K562 (cell line): ENCODE results near the gene DST.

Source experiments
- CHD7 ChIP-seq: fragments of 200-600 bp; sonication (generic); IDR thresholded peaks from one replicate; pipeline ENCODE4 v1.6.1; 2012; ENCODE audit warnings: mild to moderate bottlenecking, low read depth, low read length, inconsistent platforms
- EP300 ChIP-seq: IDR thresholded peaks from 2 replicates; pipeline ENCODE4 v1.6.1; 2012; ENCODE audit warnings: low read length, improper control_type of control experiment
- MAFF ChIP-seq: IDR thresholded peaks from 2 replicates; pipeline ENCODE4 v1.6.1; 2012; ENCODE audit warnings: low read length, improper control_type of control experiment
- NR4A1 ChIP-seq, 2 experiments: fragments of 250-450 bp in 1 of 2; fragments of 450-650 bp in 1 of 2; sonication (Bioruptor Pico) in 1 of 2; IDR thresholded peaks; 2 replicates each; pipeline versions ENCODE4 v1.4.0 to v1.6.1; 2016 to 2020; ENCODE audit warnings: mild to moderate bottlenecking in 2 of 2, missing compliant biosample characterization in 1 of 2, missing genetic modification characterization in 1 of 2, moderate library complexity in 1 of 2
- STAG1 ChIP-seq: sonication (generic); formaldehyde crosslinking; IDR thresholded peaks from 2 replicates; pipeline ENCODE4 v1.5.0; 2020; ENCODE audit warnings: missing genetic modification reagents, borderline replicate concordance
- TF ChIP-seq, protein P1 (sequence below): fragments of 150-350 bp; IDR thresholded peaks from 2 replicates; pipeline ENCODE4 v1.6.1; 2014; ENCODE audit warnings: low read depth, mild to moderate bottlenecking, low read length, borderline replicate concordance
- TF ChIP-seq, protein P2 (sequence below), 3 experiments: IDR thresholded peaks in 2 of 3; conservative IDR thresholded peaks in 1 of 3; 2 replicates each; pipeline ENCODE4 v1.5.1; 2011 to 2012; ENCODE audit warnings: low read length in 3 of 3, mild to moderate bottlenecking in 3 of 3, control low read depth in 2 of 3, improper control_type of control experiment in 1 of 3, inconsistent platforms in 1 of 3, low read depth in 1 of 3, mixed read lengths in 1 of 3, moderate library complexity in 1 of 3; ENCODE audit not compliant: insufficient read depth in 2 of 3
- TF ChIP-seq, protein P3 (sequence below): sonication (generic); formaldehyde crosslinking; IDR thresholded peaks from 2 replicates; pipeline ENCODE4 v1.8.1; 2023; ENCODE audit warnings: mild to moderate bottlenecking, missing genetic modification reagents

GRCh38 chr6:56537223-56537770 is 105.4 kb downstream of the DST start:
- TF ChIP-seq, protein P1, sequence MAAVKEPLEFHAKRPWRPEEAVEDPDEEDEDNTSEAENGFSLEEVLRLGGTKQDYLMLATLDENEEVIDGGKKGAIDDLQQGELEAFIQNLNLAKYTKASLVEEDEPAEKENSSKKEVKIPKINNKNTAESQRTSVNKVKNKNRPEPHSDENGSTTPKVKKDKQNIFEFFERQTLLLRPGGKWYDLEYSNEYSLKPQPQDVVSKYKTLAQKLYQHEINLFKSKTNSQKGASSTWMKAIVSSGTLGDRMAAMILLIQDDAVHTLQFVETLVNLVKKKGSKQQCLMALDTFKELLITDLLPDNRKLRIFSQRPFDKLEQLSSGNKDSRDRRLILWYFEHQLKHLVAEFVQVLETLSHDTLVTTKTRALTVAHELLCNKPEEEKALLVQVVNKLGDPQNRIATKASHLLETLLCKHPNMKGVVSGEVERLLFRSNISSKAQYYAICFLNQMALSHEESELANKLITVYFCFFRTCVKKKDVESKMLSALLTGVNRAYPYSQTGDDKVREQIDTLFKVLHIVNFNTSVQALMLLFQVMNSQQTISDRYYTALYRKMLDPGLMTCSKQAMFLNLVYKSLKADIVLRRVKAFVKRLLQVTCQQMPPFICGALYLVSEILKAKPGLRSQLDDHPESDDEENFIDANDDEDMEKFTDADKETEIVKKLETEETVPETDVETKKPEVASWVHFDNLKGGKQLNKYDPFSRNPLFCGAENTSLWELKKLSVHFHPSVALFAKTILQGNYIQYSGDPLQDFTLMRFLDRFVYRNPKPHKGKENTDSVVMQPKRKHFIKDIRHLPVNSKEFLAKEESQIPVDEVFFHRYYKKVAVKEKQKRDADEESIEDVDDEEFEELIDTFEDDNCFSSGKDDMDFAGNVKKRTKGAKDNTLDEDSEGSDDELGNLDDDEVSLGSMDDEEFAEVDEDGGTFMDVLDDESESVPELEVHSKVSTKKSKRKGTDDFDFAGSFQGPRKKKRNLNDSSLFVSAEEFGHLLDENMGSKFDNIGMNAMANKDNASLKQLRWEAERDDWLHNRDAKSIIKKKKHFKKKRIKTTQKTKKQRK: no peak
- TF ChIP-seq NR4A1 (CRISPR knock-in tag; IDR thresholded peaks at IDR 0.05) (no peak), NR4A1 (tag; IDR thresholded peaks at IDR 0.05) (no peak), MAFF (no peak), CHD7 (no peak), EP300 (no peak), STAG1 (CRISPR knock-in tag) (no peak)
- TF ChIP-seq, protein P2, sequence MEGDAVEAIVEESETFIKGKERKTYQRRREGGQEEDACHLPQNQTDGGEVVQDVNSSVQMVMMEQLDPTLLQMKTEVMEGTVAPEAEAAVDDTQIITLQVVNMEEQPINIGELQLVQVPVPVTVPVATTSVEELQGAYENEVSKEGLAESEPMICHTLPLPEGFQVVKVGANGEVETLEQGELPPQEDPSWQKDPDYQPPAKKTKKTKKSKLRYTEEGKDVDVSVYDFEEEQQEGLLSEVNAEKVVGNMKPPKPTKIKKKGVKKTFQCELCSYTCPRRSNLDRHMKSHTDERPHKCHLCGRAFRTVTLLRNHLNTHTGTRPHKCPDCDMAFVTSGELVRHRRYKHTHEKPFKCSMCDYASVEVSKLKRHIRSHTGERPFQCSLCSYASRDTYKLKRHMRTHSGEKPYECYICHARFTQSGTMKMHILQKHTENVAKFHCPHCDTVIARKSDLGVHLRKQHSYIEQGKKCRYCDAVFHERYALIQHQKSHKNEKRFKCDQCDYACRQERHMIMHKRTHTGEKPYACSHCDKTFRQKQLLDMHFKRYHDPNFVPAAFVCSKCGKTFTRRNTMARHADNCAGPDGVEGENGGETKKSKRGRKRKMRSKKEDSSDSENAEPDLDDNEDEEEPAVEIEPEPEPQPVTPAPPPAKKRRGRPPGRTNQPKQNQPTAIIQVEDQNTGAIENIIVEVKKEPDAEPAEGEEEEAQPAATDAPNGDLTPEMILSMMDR (IDR thresholded peaks at IDR 0.05 in 2 of 3, conservative IDR thresholded peaks at IDR 0.05 in 1 of 3; ENCODE audit: insufficient read depth in 2 of 3, low read depth in 1 of 3, low read length in 3 of 3): no peak
- TF ChIP-seq, protein P3, sequence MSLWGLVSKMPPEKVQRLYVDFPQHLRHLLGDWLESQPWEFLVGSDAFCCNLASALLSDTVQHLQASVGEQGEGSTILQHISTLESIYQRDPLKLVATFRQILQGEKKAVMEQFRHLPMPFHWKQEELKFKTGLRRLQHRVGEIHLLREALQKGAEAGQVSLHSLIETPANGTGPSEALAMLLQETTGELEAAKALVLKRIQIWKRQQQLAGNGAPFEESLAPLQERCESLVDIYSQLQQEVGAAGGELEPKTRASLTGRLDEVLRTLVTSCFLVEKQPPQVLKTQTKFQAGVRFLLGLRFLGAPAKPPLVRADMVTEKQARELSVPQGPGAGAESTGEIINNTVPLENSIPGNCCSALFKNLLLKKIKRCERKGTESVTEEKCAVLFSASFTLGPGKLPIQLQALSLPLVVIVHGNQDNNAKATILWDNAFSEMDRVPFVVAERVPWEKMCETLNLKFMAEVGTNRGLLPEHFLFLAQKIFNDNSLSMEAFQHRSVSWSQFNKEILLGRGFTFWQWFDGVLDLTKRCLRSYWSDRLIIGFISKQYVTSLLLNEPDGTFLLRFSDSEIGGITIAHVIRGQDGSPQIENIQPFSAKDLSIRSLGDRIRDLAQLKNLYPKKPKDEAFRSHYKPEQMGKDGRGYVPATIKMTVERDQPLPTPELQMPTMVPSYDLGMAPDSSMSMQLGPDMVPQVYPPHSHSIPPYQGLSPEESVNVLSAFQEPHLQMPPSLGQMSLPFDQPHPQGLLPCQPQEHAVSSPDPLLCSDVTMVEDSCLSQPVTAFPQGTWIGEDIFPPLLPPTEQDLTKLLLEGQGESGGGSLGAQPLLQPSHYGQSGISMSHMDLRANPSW (CRISPR knock-in tag): no peak
